Stimulated activated naive CD8-positive, alpha-beta T cell treated with anti-CD3 and anti-CD28 coated beads, Interleukin-15, Interleukin-2, amounts not matched to agents 100 ng/mL and 50 ng/mL, for 24 hours (primary cell): Measurements from ENCODE around the gene STARD10.
A peak's percentile ranks its signal among the peaks of the same experiment; 100 is the strongest.

Experiments used
- H3K27ac Mint-ChIP-seq: one replicate; pipeline ENCODE4 v1.8.0; 2021; ENCODE audit warnings: mild to moderate bottlenecking, mixed read lengths
- H3K27me3 Mint-ChIP-seq: one replicate; pipeline ENCODE4 v1.8.0; 2021; ENCODE audit warnings: mixed read lengths
- H3K36me3 Mint-ChIP-seq: one replicate; pipeline ENCODE4 v1.8.0; 2021; ENCODE audit warnings: low read depth, mixed read lengths
- H3K4me1 Mint-ChIP-seq: one replicate; pipeline ENCODE4 v1.8.0; 2021; ENCODE audit warnings: low read depth, mixed read lengths
- H3K4me3 Mint-ChIP-seq: one replicate; pipeline ENCODE4 v1.8.0; 2021; ENCODE audit warnings: mild to moderate bottlenecking, mixed read lengths
- H3K9me3 Mint-ChIP-seq: one replicate; pipeline ENCODE4 v1.8.0; 2021; ENCODE audit warnings: mixed read lengths

Gene STARD10

DNA sequence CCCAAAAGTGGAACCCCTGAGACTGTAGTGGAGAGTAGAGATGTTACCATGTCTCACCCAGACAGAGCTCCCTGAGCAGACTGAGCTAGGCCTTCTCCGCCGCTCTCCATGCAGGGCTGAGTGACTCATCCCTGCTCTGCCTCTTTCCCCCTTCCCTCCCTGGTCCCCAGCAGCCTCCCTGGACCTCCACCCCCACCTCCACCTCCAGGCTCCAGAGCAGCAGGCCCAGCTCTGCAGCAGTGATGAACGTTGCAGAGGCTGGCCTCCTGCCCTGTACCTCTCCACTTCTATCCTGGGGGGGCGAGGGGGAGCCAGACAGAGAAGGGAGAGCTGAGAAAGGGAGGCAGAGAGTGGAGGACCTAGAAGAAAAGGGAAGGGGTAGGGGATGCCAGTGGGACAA, 22.3 kb downstream of the STARD10 start:
- no peaks in the 10 kb centered on the region for H3K9me3 Mint-ChIP-seq
- no peaks in the 10 kb centered on the region for H3K36me3 Mint-ChIP-seq
- no peak overlapping the region for H3K27ac Mint-ChIP-seq
- H3K4me1 Mint-ChIP-seq, result no peaks in the 10 kb centered on the region
- no peak overlapping the region for H3K4me3 Mint-ChIP-seq
- no peaks in the 10 kb centered on the region for H3K27me3 Mint-ChIP-seq

DNA sequence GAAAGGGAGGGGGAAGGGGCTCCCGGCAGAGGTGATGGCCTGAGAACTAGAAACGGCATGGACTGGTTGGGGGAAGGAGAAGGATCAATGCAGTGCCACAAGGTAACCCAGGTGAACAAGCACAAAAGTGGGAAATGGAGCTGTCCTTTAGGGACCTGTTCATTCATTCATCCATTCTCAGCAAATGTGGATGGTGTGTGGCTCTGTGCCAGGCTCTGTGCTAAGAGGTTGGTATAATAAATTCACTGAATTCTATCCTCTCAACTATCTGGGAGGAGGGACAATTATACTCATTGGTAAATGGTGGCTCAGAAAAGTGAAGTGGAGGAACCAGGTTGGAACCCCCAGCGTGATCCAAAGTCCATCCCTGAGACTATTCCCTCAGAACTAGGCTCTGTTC, 23.0 kb downstream of the STARD10 start:
- H3K27ac Mint-ChIP-seq, result no peak overlapping the region
- no peak overlapping the region for H3K4me3 Mint-ChIP-seq
- H3K4me1 Mint-ChIP-seq, result no peaks in the 10 kb centered on the region
- no peaks in the 10 kb centered on the region for H3K27me3 Mint-ChIP-seq
- no peaks in the 10 kb centered on the region for H3K36me3 Mint-ChIP-seq
- no peaks in the 10 kb centered on the region for H3K9me3 Mint-ChIP-seq

DNA sequence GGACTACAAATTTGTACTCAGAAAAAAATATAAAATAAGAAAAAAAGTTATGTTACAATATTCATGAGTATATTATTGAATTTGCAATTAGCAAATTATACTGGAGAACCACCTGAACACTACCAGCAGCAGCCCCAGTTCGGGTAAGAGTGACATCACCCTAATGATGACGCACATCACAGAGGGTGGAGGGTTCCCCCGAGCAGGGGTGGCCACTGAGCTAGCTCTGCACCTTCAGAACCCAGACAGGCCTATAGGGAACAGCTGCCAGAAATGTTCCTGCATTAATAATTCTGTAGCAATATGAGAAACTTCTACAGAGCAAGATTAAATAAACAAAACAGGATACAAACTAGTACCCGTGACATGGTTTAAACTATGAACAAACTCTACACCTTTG, 24.2 kb downstream of the STARD10 start:
- Mint-ChIP-seq H3K4me3 (no peak overlapping the region), H3K27me3 (no peaks in the 10 kb centered on the region), H3K27ac (no peak overlapping the region), H3K9me3 (no peaks in the 10 kb centered on the region), H3K4me1 (no peaks in the 10 kb centered on the region), H3K36me3 (no peaks in the 10 kb centered on the region)

DNA sequence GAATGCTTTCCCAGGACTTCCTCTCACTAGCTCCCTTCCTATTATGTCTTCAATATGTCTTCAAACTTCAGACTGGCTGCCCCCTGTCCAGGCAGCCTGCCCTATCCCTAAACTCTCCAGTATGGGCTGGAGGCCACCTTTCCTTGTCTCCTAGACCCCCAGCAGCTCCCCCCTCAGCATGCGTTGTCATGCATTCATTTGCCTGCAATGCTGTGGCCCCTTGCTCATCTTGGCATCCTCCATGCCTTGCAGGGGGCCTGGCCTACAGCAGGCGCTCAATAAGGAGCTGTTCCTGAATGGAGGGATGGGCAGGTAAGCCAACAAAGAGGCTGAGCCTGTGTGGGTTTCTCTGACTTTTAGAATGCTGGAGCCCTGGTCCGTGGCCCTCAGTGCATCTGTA, 25.3 kb downstream of the STARD10 start:
- H3K36me3 Mint-ChIP-seq, result no peaks in the 10 kb centered on the region
- no peak overlapping the region for H3K27ac Mint-ChIP-seq
- H3K4me3 Mint-ChIP-seq, result no peak overlapping the region
- H3K27me3 Mint-ChIP-seq, result no peaks in the 10 kb centered on the region
- no peaks in the 10 kb centered on the region for H3K9me3 Mint-ChIP-seq
- H3K4me1 Mint-ChIP-seq, result peaks cover 2% of the 10 kb centered on the region

DNA sequence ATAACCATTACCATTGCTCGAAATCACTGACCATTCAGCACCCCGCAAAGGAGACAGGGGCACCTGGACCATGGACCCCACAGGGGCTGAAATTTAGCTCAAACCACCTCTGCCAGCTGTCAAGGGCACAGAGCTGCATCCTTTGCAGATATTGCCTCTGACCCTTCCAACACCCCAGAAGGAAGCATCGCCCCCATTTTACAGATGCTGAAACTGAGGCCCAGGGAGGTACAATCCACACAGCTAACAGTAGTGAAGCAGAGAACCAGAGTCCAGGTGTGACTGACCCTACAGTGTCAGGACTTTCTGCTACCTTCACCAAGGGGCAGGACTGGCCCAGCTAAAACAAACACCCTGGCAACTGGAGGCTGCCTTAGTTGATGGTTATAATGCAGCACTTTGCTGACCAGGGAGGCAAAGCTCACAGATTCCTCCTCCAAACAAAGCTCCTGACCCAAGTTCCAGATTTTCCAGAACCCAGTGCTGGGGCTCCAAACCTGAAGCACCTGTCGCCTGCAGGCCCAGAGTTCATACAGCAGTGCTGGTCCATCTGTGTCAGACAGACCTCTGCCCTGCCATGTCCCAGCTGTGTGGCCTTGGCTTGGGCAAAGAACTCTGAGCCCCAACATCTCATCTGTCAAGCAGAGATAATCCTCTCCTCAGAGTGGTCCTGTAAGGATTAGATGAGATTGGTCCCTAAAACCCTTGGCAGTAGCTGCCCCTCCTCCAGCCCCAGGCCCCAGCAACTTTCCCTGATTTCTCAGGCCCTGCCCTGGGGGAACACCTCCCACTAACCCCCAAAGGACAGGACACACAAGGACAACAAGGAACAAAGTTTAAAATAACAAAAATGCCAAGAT, 26.4 kb downstream of the STARD10 start:
- Mint-ChIP-seq H3K27ac (peak overlapping the region; percentile 4), H3K4me1 (peaks cover 14% of the 10 kb centered on the region), H3K9me3 (no peaks in the 10 kb centered on the region), H3K4me3 (no peak overlapping the region), H3K36me3 (no peaks in the 10 kb centered on the region), H3K27me3 (no peaks in the 10 kb centered on the region)

DNA sequence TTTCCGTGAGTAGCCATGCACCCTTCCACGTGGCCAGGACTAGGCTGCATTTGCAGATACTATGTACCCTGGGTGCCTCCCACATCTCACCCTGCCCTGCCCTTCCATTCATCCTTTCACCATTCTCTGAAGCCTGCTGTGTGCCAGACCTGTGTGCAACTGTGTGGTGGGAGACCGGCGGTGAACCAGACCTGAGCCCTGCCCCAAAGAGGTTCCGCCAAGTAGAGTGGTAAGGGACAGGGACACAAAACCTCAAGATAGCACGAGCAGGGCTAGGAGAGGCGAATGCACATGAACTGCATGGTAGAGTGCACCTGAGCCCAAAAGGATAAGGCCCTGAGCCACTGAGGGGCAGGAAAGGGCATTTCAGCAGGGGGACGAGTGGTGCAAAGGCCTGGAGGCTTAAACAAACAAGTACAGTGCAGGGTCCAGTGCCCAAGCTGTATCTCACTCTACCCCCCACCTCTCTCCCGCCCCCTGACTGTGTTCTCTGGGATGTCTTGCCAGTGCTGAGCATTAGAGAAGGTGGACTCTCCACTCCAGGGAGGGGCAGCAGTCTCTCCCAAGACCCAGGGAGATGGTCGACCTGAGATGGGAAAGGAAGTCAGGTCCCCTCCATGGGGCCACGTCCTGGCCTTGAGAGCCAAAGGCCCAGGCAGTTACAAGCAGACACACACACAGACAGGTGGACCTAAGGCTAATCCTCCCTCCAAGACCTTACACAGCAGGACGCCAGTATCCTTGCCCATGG, 27.5 kb downstream of the STARD10 start:
- no peaks in the 10 kb centered on the region for H3K9me3 Mint-ChIP-seq
- H3K4me1 Mint-ChIP-seq, result peaks cover 21% of the 10 kb centered on the region
- no peak overlapping the region for H3K27ac Mint-ChIP-seq
- H3K36me3 Mint-ChIP-seq, result no peaks in the 10 kb centered on the region
- no peaks in the 10 kb centered on the region for H3K27me3 Mint-ChIP-seq
- no peak overlapping the region for H3K4me3 Mint-ChIP-seq

DNA sequence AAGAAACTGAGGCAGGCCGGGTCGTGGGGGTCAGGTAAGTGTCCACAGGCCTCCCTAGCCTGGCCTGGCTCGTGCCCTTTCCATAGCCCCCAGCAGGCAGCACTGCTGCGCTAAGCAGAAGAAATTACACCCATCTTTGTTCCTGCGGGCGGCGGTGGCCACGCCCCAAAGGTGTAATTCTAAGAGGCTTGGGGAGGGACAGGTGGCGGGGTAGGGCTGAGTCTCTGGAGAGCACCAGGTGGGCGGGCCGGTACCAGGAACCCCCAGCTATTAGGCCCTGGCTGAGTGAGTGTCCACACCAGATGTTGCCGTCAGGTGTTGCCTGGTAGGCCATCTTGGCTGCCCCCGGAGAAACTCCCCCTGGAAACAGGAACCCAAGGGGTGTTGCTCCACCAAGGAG, 29.3 kb downstream of the STARD10 start:
- Mint-ChIP-seq H3K27ac (no peak overlapping the region), H3K4me3 (no peak overlapping the region), H3K36me3 (no peaks in the 10 kb centered on the region), H3K9me3 (no peaks in the 10 kb centered on the region), H3K4me1 (peaks cover 25% of the 10 kb centered on the region), H3K27me3 (no peaks in the 10 kb centered on the region)

DNA sequence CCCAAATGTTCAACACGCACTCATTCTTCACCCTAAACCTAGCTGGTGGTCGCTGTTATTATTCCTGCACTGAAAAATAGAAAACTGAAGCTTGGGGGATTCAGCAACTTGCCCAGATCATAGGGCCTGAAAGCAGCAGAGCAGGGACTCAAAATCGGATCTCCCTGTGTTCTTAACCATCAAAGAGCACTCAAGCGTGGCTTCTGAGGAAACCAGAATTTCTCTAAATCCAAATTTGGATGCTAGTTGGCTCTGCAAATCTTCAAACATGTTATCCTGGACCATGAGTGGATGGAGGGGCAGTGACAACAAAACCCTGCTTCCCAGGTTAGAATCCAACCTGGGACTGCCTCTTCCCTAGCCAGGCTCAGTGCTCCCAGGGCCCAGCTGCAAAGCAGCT, 30.0 kb downstream of the STARD10 start:
- peaks cover 25% of the 10 kb centered on the region for H3K4me1 Mint-ChIP-seq
- H3K27me3 Mint-ChIP-seq, result no peaks in the 10 kb centered on the region
- no peak overlapping the region for H3K27ac Mint-ChIP-seq
- no peak overlapping the region for H3K4me3 Mint-ChIP-seq
- H3K36me3 Mint-ChIP-seq, result no peaks in the 10 kb centered on the region
- H3K9me3 Mint-ChIP-seq, result no peaks in the 10 kb centered on the region

DNA sequence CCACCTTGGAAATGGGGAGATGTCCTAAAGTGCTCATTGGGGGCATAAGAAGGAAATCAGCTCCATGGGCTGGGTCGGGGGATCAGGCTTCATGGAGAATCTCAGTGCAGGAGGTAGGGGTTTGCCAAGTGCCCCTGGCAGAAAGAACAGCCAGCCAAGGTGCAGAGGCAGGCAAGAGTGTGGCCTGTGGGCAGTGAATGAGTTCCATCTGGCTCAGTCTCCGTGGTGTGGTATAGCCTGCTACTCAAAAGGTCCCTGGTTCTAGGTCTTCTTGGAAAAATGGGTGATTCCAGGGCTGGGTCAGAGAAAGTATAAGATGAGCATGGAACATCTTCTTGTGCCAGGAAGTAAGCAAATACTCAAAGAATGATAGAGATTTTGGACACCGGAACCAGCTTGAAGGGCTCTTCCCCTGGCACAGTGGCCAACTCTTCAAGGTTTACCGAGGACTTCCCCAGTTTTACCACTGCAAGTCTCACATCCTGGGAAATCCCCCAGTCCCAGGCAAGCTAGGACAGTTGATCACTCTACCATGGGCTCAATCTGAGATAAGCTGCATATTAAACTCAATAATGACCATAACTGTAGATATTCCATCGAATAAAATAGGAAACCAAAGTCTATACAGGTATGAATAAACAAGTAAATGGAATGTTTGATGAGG, 31.1 kb downstream of the STARD10 start:
- no peaks in the 10 kb centered on the region for H3K9me3 Mint-ChIP-seq
- no peak overlapping the region for H3K27ac Mint-ChIP-seq
- H3K27me3 Mint-ChIP-seq, result no peaks in the 10 kb centered on the region
- H3K36me3 Mint-ChIP-seq, result no peaks in the 10 kb centered on the region
- no peak overlapping the region for H3K4me3 Mint-ChIP-seq
- peaks cover 25% of the 10 kb centered on the region for H3K4me1 Mint-ChIP-seq

DNA sequence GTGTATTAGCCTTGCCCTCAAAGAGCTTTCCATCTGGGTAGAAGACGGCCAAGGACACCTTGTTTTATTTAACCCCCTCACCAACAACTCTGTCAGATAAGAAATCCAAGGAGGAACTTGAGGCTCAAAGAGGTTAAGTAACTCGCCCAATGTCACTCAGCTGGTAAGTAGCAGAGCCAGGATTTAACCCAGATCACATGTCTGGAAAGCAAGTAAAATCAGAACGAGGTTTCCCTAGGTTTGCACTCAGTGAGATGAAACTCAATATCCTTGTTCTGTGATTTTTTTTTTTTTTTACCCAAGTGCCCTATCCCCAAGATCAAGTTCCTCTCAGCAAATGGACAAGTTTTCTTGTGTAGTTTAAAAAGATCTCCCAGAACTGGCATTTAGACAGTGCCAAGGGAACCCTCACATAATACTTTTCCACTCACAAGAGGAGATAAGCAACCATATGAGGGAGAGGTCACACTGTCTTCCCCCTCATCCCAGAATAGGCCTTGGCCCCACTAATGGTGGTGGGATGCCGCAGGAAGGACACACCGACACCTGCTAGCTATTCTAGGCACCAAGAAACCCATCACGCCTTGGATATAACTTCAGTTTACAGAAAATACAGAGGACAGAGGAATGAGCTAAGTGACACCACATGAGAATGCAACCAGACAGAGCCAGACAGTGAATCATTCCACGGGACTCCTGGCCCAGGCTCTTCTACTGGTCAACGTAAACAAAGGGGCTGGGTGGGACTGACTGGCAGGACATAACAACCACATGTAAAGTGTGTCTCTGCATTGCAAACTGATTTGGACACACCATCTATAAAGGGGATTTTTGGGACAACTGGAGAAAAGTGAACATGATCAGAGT, 33.1 kb downstream of the STARD10 start:
- Mint-ChIP-seq H3K27me3 (no peaks in the 10 kb centered on the region), H3K36me3 (peaks cover 4% of the 10 kb centered on the region), H3K4me1 (peaks cover 25% of the 10 kb centered on the region), H3K9me3 (no peaks in the 10 kb centered on the region), H3K27ac (no peak overlapping the region), H3K4me3 (no peak overlapping the region)

DNA sequence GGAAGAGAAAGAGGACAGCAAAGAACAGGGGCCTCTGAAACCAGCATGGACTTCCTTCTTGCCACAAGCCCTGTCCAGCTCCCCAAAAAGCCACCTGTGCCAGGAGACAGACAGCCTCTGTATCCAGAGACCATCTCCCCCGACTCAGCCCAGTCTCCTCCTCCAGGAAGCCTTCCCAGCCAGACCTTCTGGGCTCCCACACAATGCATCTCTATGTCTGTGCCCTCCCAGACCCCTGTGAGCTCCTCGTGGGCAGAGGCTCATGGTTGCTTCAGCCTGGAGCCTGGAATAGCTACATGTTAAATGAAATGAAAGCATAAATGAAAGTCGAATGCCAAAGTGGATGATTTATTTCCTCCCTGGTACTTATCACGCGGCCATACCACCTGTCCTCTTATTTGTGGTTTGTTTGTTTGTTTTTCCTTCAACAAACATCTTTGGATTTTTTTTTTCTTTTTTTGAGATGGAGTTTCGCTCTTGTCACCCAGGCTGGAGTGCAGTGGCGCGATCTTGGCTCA, 34.3 kb downstream of the STARD10 start:
- Mint-ChIP-seq H3K36me3 (peaks cover 4% of the 10 kb centered on the region), H3K4me1 (peaks cover 25% of the 10 kb centered on the region), H3K27ac (no peak overlapping the region), H3K27me3 (no peaks in the 10 kb centered on the region), H3K9me3 (no peaks in the 10 kb centered on the region), H3K4me3 (no peak overlapping the region)

DNA sequence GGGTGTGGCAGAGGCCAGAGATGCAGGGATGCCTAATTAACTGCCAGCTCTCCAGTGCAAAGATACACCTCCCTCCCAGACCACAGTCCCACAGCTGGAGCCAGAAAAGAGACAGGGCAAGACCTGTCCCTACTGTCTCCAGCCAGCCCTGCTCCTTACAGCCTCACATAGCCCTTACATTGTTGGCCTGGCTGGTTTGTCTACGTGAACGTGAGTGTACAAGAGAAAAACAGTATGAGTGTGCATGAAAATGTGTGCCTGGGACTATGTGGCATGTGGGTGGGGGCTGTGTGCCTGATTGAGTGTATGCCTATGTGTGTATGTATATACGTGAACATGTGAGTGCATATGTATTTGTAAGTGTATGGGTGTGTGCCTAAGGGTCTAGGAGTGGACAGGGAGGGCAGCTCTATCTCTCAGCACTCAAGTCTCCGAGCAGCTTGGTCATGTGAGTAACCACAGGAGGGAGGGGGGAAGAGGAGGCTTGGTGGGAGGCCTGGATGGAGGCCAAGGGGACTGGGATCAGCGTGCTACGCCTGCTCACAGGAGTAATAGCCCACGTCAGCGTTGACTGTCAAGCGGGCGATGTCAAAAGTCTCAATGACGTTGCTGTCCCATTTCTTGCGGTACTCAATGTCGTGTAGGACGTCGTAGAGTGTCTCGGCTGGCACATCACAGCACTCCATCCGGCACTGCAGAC, 35.0 kb downstream of the STARD10 start:
- Mint-ChIP-seq H3K27ac (no peak overlapping the region), H3K9me3 (no peaks in the 10 kb centered on the region), H3K27me3 (no peaks in the 10 kb centered on the region), H3K4me3 (no peak overlapping the region), H3K36me3 (peaks cover 4% of the 10 kb centered on the region), H3K4me1 (peaks cover 25% of the 10 kb centered on the region)

DNA sequence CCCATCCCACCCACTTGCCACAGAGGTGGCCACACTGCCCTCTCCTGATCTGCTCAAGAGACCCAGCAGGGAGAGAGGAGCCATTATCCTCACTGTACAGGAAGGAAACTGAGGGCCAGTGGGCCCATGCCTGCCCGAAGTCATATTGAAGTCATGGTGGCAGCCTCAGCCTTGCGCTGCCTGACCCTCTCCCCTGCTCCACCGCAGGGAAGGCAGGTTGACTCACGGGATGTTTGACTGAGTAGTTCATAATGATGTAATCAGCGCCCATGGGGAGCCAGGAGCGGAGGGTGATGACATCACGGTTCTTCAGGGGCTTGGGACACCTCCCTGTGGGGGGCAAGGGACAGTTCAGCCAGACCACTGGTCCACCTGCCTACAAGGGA, 35.5 kb downstream of the STARD10 start:
- peaks cover 22% of the 10 kb centered on the region for H3K4me1 Mint-ChIP-seq
- no peak overlapping the region for H3K4me3 Mint-ChIP-seq
- H3K27ac Mint-ChIP-seq, result no peak overlapping the region
- peaks cover 4% of the 10 kb centered on the region for H3K36me3 Mint-ChIP-seq
- H3K27me3 Mint-ChIP-seq, result no peaks in the 10 kb centered on the region
- H3K9me3 Mint-ChIP-seq, result no peaks in the 10 kb centered on the region

DNA sequence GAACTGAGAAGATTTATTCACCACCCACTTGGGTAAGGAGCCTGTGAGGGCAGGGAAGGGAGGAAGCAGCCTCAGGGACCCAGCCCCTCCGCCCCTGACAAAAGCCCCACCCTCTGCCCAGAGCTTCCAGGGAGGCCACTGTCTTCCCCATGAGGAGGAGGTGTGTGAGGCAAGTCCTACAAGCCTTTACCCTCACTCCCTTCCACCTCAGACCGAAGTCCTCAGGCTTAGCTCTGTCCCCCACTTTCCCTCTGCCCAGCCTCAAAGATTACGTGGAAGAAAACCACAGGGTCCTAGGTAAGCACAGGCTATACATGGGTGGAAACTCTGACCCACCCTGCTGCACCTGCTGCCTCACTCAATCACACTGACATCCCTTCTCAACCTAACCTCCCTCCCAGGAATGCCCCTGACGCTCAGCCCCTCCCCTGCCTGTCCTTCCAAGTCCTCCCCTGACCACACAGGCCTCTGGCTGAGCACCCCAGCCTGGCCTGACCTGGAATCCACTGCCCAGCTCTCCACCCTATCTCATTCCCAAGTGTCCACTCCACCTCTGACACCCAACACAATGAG, 38.0 kb downstream of the STARD10 start:
- no peaks in the 10 kb centered on the region for H3K9me3 Mint-ChIP-seq
- no peak overlapping the region for H3K27ac Mint-ChIP-seq
- peaks cover 16% of the 10 kb centered on the region for H3K4me1 Mint-ChIP-seq
- H3K27me3 Mint-ChIP-seq, result no peaks in the 10 kb centered on the region
- H3K4me3 Mint-ChIP-seq, result no peak overlapping the region
- peaks cover 4% of the 10 kb centered on the region for H3K36me3 Mint-ChIP-seq
